GM12873 (cell line): ENCODE data around the gene LRRC2.

Source experiments
- CTCF ChIP-seq: IDR thresholded peaks from 2 replicates; pipeline ENCODE4 v1.5.1; 2012; ENCODE audit warnings: low read depth, mild to moderate bottlenecking, moderate library complexity, low read length, control low read depth; ENCODE audit not compliant: insufficient read depth; ENCODE audit errors: missing control alignments

Gene LRRC2

GRCh38 chr3:46566040-46566641, at the start of gene LRRC2:
Gene LRRC2, minus strand, starts transcription at chr3:46566302. Its CDS starts 14,711 bp downstream, at chr3:46551591.
- TF ChIP-seq CTCF, result no peak

- no peak for TF ChIP-seq CTCF
Measured at GRCh38 chr3:46615050-46615775, 49.1 kb upstream of the LRRC2 start.

DNA sequence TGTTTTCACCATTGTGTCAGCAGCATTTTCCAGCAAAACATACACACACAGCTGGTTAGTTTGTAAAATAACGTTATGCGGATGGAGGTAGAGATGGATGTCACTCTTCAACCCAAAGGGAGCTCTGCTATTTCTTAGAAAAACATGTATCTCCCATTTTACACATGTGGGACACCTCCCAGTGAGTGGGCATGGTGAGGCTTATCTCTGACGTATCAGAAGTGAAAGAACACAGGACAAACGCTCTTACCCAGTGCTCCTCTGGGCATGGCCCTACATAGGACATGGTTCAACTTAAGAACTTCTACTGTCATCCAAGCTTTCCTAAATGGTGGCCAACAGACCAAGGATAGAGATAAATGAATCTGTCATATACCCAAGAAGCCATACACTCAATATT, 48.3 kb upstream of the LRRC2 start:
- TF ChIP-seq CTCF, result no peak

DNA sequence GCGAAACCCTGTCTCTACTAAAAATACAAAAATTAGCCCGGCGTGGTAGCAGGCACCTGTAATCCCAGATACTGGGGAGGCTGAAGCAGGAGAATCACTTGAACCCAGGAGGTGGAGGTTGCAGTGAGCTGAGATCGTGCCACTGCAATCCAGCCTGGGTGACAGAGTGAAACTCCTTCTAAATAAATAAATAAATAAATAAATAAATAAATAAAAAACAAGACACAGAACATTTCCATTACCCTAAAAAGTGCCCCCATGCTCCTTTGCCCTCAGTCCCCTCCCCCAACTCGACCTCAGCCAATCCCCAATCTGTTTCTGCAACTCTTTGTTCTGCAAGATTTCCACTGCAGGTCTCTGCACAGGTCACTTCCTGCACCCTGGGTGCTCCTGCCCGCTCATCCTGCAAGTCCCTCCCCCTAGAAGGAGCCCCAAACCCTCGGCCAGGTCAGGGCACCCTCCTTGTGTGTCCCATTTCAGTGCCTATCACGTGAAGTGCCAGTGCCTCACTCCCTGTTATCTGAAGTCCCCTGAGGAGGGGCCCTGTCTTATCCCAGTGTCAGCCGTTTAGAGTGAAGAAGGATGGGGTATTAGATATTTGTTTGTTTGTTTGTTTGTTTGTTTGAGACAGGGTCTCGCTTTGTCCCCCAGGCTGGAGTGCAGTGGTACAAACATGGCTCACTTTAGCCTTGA, 47.4 kb upstream of the LRRC2 start:
- no peak for TF ChIP-seq CTCF

- TF ChIP-seq CTCF, result no peak
Measured at GRCh38 chr3:46612324-46612723, 46.2 kb upstream of the LRRC2 start, which contains the start of gene FAM240A. Gene FAM240A, plus strand, starts transcription at chr3:46612525. Its CDS starts 159 bp downstream, at chr3:46612684.

DNA sequence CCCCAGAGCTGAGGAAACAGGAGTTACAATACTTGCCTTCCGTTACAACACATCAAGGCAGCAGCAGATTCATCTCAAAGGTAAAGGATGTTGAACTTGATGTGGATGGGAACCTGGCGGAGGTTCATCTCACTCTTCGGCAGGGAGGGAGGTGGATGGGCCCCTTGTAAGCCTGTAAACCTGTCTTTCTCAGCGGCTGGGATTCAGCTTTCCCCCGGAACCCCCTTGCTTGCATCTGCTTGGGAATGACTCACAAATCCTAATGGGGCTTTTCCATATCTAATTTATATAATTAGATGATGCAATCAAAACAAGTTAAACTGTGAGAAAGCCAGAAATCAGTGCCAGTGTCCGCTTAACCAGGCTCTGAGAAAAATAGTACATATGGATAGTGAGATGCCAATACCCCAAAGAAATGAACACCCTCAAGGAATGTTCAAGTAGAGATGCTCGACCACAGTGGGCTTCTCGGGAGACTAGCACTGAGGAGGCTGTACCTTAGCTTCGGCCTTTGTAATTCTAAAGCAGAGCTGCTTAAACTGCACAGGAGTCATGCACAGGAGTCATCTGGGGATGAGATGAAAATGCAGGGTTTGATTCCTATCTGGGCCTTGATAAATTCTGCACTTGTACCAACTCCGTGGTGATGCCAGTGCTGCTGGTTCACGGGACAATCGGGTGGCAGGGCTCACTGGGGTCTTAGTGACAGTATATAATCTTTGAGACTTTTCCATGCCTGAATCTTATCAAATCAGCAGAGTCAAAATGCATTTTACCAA, 44.0 kb upstream of the LRRC2 start:
- no peak for TF ChIP-seq CTCF

DNA sequence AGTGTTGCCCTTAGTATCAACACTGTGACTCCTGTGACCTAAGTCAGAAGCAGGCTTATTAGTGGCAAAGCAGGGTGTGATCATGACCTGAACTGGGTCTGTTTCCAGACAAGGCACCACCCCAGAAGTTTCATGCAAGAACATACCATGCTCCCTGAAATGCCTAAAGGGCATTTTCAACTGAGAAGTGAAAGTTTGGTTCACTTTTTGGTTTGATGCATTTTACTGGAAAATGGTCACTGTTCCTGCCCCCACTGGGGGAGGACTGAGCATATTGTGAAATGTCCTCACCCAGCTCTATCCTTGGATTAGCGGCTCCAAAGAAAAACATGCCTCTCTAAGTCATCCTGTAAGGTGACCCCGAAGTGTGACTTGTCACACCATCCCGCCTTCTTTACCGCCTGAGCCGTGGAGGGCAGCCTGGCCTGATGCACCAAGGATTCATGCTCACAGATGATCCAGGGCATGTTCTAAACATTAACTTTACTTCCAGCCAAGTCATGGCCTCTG, 43.2 kb upstream of the LRRC2 start:
- TF ChIP-seq CTCF, result no peak
